Smooth muscle cell (in vitro differentiated cells): Measurements from ENCODE around the gene CT47C1. TPM values are rescaled to one million over a fixed set of nuclear protein-coding genes. Genes with fewer than 3 reads are reported as not detected.

ENCODE experiments used
- DNase-seq: peaks from one replicate; lab custom pipeline; 2025; ENCODE audit not compliant: unreplicated experiment; lab: John Stamatoyannopoulos, UW
- H2AFZ ChIP-seq: fragments of 200-600 bp; sonication (generic); 2 replicates; pipeline ENCODE4 v1.6.0; 2016; ENCODE audit warnings: antibody characterized with exemption, low read depth, mild to moderate bottlenecking
- H3F3A ChIP-seq: fragments of 200-600 bp; sonication (generic); 2 replicates; pipeline ENCODE4 v1.6.0; 2017; ENCODE audit warnings: antibody characterized with exemption, low read depth
- H3K27ac ChIP-seq: fragments of 200-600 bp; sonication (generic); 2 replicates; pipeline ENCODE4 v1.5.1; 2016; ENCODE audit warnings: low read depth, mild to moderate bottlenecking
- H3K27me3 ChIP-seq: fragments of 200-600 bp; sonication (generic); 2 replicates; pipeline ENCODE4 v1.6.1; 2016; ENCODE audit warnings: low read depth, mild to moderate bottlenecking
- H3K36me3 ChIP-seq: fragments of 200-600 bp; sonication (generic); 2 replicates; pipeline ENCODE4 v1.5.1; 2016; ENCODE audit warnings: low read depth
- H3K4me1 ChIP-seq: fragments of 200-600 bp; sonication (generic); 2 replicates; pipeline ENCODE4 v1.5.1; 2016; ENCODE audit warnings: low read depth
- H3K4me2 ChIP-seq: fragments of 200-600 bp; sonication (generic); 2 replicates; pipeline ENCODE4 v1.6.0; 2016; ENCODE audit warnings: mild to moderate bottlenecking
- H3K4me3 ChIP-seq: fragments of 200-600 bp; sonication (generic); 2 replicates; pipeline ENCODE4 v1.5.1; 2016; ENCODE audit warnings: mild to moderate bottlenecking
- H3K79me2 ChIP-seq: fragments of 200-600 bp; sonication (generic); 2 replicates; pipeline ENCODE4 v1.6.0; 2016; ENCODE audit warnings: low read depth, mild to moderate bottlenecking
- H3K9ac ChIP-seq: fragments of 200-600 bp; sonication (generic); 2 replicates; pipeline ENCODE4 v1.6.0; 2016; ENCODE audit warnings: low read depth
- H3K9me3 ChIP-seq: fragments of 200-600 bp; sonication (generic); replicated peaks from 2 replicates; pipeline ENCODE4 v1.5.1; 2016; ENCODE audit warnings: low read depth
- H4K20me1 ChIP-seq: fragments of 200-600 bp; sonication (generic); 2 replicates; pipeline ENCODE4 v1.6.0; 2016; ENCODE audit warnings: low read depth
- whole genome bisulfite sequencing: methylation state at CpG from one replicate; pipeline ENCODE4 v1.1.7; 2016; ENCODE audit warnings: low lambda C conversion rate; 5-methylcytosine and 5-hydroxymethylcytosine counted together
- polyA plus RNA-seq: library from polyadenylated mRNA; unstranded; fragments of >200 nt; fragmentation: Nextera tagmentation; extraction: Ambion mirVana; gene quantifications from 2 replicates; pipeline ENCODE4 v1.2.1, GENCODE V29; 2016
- total RNA-seq: library from RNA; depleted of rRNA; stranded (reverse); fragments of >200 nt; gene quantifications from 2 replicates; pipeline ENCODE4 v1.2.3, GENCODE V29; 2014
- TF ChIP-seq, protein P1 (sequence below): fragments of 200-600 bp; sonication (generic); IDR thresholded peaks from 2 replicates; pipeline ENCODE4 v1.5.1; 2017; ENCODE audit warnings: borderline replicate concordance, mild to moderate bottlenecking, antibody characterized with exemption; ENCODE audit not compliant: insufficient read depth, poor library complexity, severe bottlenecking

The CT47C1 gene
- total and polyA plus RNA-seq, 2 experiments from 2014 or later, result not detected

DNA sequence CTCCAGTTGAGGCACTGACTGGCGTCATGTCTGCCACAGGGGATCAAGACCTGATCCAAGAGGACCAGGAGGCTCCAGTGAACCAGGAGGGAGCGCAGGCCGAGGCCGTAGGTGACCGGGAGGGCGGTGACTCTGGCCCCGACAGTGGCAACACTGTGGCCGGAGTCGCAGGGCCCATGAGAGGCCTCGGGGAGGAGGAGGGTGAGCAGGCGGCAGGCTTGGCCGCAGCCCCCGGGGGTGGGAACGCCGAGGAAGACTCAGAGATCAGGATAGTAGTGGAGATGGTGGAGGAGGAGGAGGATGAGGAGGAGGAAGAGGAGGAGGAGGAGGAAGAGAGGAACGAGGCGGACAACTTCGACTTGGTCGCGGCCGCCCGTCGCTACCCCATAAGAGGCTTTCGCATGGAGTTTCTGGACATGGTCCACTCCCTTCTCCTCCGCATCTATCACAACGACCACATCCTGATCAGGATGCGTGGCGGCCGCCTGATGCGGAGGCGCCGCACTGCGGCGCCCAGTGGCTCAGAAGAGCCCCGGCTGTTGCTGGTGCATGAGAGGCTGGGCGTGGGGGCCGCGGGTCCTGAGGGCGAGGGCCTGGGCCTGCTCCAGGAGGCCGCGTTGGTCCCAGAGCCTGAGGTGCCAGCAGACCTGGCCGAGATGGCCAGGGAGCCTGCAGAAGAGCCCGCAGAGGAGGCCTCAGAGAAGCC lies 560 bp downstream of the CT47C1 start:
- TF ChIP-seq, protein P1, sequence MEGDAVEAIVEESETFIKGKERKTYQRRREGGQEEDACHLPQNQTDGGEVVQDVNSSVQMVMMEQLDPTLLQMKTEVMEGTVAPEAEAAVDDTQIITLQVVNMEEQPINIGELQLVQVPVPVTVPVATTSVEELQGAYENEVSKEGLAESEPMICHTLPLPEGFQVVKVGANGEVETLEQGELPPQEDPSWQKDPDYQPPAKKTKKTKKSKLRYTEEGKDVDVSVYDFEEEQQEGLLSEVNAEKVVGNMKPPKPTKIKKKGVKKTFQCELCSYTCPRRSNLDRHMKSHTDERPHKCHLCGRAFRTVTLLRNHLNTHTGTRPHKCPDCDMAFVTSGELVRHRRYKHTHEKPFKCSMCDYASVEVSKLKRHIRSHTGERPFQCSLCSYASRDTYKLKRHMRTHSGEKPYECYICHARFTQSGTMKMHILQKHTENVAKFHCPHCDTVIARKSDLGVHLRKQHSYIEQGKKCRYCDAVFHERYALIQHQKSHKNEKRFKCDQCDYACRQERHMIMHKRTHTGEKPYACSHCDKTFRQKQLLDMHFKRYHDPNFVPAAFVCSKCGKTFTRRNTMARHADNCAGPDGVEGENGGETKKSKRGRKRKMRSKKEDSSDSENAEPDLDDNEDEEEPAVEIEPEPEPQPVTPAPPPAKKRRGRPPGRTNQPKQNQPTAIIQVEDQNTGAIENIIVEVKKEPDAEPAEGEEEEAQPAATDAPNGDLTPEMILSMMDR, result no peak
- 95% methylated on average over 27 of the region's 43 CpGs for WGBS
- H2AFZ ChIP-seq, result no peak overlapping the region

DNA sequence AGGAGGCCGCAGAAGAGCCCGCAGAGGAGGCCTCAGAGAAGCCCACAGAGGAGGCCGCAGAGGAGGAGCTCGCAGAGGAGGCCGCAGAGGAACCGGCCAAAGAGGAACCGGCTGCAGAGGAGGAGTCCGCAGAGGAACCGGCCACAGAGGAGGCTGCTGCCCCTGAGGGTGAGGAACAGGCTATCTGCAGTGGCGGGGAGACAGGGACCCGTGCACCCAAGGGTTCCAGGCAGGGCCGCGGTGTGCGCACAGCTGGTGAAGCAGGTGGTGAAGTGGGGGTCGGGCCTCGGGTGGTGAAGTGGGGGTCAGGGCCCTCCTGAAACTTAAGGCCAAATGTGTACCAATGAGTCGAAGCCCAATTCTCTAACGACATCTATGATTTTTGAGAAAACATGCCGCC lies 1.1 kb downstream of the CT47C1 start:
- DNase-seq, result no peak
- Histone ChIP-seq H3K27me3 (peaks cover 2% of the 10 kb centered on the region), H2AFZ (no peak overlapping the region), H3K4me3 (no peak overlapping the region), H3K4me1 (no peaks in the 10 kb centered on the region), H3K27ac (no peak overlapping the region), H3K4me2 (no peak overlapping the region), H3K9me3 (peaks cover 3% of the 10 kb centered on the region), H3F3A (no peaks in the 10 kb centered on the region), H3K9ac (no peak overlapping the region), H4K20me1 (no peaks in the 10 kb centered on the region), H3K79me2 (no peaks in the 10 kb centered on the region), H3K36me3 (no peaks in the 10 kb centered on the region)
- WGBS, result 92% methylated on average over 17 of the region's 19 CpGs
- TF ChIP-seq, protein P1, result no peak

More for the DNA sequence above, 560 bp downstream of the CT47C1 start:
- Histone ChIP-seq H3K9ac (no peak overlapping the region), H3K27ac (no peak overlapping the region), H3K9me3 (peaks cover 3% of the 10 kb centered on the region), H3F3A (no peaks in the 10 kb centered on the region), H3K27me3 (peaks cover 5% of the 10 kb centered on the region), H4K20me1 (no peaks in the 10 kb centered on the region), H3K4me3 (no peak overlapping the region), H3K4me2 (no peak overlapping the region), H3K36me3 (no peaks in the 10 kb centered on the region), H3K79me2 (no peaks in the 10 kb centered on the region), H3K4me1 (no peaks in the 10 kb centered on the region)
- no peak for DNase-seq

DNA sequence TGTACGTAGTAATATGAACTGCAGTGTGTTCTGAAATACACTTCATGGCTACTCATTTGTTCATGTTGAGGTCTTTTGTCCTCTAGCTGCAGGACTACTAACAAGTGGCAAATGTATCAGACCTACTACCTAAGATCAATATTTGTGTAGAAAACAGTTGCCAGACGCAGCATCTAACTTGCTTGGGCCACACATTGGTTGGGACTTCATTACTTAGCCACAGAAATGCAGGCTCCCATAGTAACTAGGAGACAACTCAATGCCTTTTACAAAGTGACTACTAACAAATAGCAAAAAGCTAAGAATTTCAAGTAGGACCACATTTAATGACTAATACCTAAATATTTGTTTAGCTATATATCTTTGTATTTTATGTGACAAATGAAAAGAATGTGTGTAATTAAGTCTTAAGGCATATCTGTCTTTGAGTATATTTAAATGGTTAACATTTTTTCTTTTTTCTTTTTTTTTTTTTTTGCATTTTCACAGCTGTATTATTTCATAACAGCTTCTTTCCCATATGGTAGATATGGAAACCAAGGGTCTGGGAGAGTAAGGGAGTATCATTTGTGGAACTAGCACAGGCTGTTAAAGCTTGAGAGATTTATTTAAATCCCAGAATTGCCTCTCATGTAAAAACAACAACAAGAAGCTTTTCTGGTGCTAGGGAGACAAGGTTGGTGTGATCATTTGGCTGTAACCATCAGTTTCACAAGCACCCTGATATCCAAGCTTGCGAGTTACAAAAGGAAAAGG lies 2.7 kb downstream of the CT47C1 start:
- TF ChIP-seq, protein P1, result no peak
- Histone ChIP-seq H3K9ac (no peak overlapping the region), H3K79me2 (no peaks in the 10 kb centered on the region), H3K4me3 (no peak overlapping the region), H3K4me2 (no peak overlapping the region), H3K36me3 (no peaks in the 10 kb centered on the region), H3K27ac (no peak overlapping the region), H3K27me3 (no peaks in the 10 kb centered on the region), H4K20me1 (no peaks in the 10 kb centered on the region), H3K4me1 (no peaks in the 10 kb centered on the region), H3K9me3 (peaks cover 3% of the 10 kb centered on the region), H3F3A (no peaks in the 10 kb centered on the region), H2AFZ (no peak overlapping the region)
- DNase-seq, result no peak
- WGBS, result 78% methylated on average over 3 of the region's 3 CpGs
